Skeletal muscle satellite cell (primary cell): Measurements from ENCODE around the gene CNFN.

Experiments
- H3K27me3 ChIP-seq: 2 replicates; pipeline ENCODE4 v1.7.0; 2013; ENCODE audit warnings: low read length; ENCODE audit not compliant: control insufficient read depth, insufficient read depth
- H3K36me3 ChIP-seq: 2 replicates; pipeline ENCODE4 v1.7.0; 2013; ENCODE audit warnings: mild to moderate bottlenecking, control low read depth, low read length; ENCODE audit not compliant: insufficient read depth
- H3K4me1 ChIP-seq: 2 replicates; pipeline ENCODE4 v1.7.0; 2013; ENCODE audit warnings: low read length; ENCODE audit not compliant: control insufficient read depth, insufficient read depth
- H3K4me2 ChIP-seq: 2 replicates; pipeline ENCODE4 v1.7.0; 2013; ENCODE audit warnings: mild to moderate bottlenecking, low read length
- H3K4me3 ChIP-seq: 2 replicates; pipeline ENCODE4 v1.7.0; 2013; ENCODE audit warnings: low read length
- H3K9ac ChIP-seq: 2 replicates; pipeline ENCODE4 v1.7.0; 2013; ENCODE audit warnings: mild to moderate bottlenecking, low read depth, low read length, moderate library complexity
- H3K9me3 ChIP-seq: replicated peaks from 2 replicates; pipeline ENCODE4 v1.7.0; 2013; ENCODE audit warnings: mild to moderate bottlenecking, control low read depth, low read length

The CNFN gene

DNA sequence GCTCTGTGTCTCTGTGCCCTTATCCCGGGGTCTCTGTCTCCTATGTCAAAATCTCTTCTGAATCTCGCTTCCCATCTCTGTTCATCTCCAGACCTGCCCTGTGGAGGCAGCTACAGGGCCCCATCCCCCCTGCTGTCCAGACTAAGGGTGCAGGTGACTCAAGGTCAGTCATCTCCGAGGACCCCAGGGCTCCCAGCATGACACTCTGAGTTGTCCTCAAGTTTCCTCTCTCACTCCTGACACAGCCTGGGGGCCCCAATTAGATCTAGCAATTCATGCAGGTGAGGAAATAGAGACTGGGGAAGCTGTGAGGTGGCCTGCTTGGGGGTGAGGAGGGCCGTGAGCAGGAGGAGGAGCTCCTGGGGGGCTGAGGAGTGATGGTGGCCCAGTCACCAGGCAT lies 2.1 kb upstream of the CNFN start:
- Histone ChIP-seq H3K4me1 (peaks cover 12% of the 10 kb centered on the region), H3K27me3 (peaks cover 36% of the 10 kb centered on the region), H3K9me3 (no peaks in the 10 kb centered on the region), H3K4me3 (no peak overlapping the region), H3K4me2 (no peak overlapping the region), H3K9ac (no peak overlapping the region), H3K36me3 (no peaks in the 10 kb centered on the region)

DNA sequence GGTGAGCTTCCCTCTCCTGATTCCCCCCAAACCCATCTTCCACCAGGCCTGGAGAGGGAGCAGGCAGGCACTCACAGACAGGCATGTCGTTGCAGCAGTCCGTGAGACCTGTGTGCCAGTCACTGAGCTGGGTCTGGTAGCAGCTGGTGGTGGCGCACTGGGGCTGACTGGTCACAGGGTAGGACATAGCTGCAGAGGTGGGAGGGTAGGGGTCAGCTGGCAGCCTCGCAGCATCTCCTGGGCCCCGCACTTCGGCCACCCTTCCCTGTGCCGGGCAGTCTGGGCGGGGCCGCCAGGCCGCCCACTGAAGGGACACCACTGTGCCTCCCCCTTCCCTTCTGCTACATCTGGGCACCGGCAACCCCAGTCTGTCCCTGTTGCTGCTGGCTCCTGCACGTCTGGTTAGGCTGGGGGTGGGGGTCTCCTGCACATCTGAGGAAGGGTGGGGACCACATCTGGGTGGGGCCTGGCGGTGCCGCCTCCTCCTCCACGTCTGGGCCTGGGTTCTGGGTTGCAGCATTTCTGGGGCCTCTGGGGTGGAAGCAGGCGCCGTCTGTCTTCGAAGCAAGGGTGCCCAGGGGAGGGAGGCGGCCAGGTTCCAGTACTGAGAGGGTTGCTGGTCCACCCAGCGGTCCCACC lies 1.1 kb downstream of the CNFN start:
- peaks cover 7% of the 10 kb centered on the region for H3K4me1 ChIP-seq
- no peak overlapping the region for H3K4me3 ChIP-seq
- H3K9ac ChIP-seq, result no peak overlapping the region
- H3K4me2 ChIP-seq, result no peak overlapping the region
- peaks cover 40% of the 10 kb centered on the region for H3K27me3 ChIP-seq
- H3K36me3 ChIP-seq, result no peaks in the 10 kb centered on the region
- no peaks in the 10 kb centered on the region for H3K9me3 ChIP-seq

DNA sequence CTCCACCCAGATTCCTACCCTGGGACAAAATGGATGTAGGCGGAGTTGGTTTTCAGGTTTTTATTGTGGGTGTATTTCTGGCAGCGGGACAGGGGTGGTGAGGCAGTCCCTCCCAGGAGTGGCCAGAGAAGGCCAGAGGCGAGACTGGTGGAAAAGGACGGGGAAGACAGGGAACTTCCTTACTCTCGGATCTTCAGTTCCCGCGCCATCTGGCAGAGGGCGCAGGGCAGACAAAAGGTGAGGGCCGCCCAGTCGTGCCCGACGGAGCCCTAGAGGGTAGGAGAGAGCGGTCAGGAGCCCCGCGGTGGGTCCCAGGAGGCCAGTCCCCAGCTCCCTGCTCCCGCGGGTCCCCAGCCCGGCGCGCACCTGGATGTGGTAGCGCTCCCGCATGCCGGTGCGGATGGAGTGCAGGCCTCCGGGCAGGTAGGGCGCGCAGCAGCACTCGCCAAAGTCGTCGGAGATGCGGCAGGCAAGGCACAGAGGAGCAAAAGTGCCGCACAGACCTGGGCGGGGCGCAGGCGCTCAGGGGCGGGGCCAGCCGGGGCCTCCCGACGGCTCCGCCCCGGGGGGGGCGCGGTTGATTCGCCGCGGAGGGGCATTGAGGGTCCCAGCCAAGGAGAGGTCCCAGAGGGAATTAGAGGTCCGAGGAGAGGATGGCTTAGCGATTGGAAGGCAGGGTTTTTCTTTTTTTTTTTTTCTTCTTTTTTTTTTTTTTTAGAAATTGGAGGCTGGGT lies 3.0 kb downstream of the CNFN start:
- no peak overlapping the region for H3K9ac ChIP-seq

DNA sequence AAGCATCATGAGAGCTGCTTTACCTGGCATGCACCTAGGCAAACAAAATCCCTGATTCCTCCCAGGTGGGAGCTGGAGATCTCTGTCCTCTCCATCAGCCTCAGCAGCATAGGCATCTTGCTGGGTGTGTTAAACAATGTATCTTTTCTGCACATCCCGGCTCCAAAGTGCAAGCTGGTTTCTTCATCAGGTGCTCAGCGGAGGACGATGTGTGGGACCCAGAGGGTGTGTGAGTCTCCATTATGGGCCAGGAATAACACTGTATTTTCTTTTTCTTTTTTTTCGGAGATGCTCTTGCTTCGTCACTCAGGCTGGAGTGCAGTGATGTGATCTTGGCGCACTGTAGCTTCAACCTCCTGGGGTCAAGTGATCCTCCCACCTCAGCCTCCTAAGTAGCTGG lies 9.9 kb downstream of the CNFN start:
- Histone ChIP-seq H3K4me3 (no peak overlapping the region), H3K4me1 (no peaks in the 10 kb centered on the region), H3K9me3 (no peaks in the 10 kb centered on the region), H3K36me3 (no peaks in the 10 kb centered on the region), H3K9ac (no peak overlapping the region), H3K4me2 (no peak overlapping the region), H3K27me3 (peaks cover 38% of the 10 kb centered on the region)

More for the DNA sequence above, 3.0 kb downstream of the CNFN start:
- Histone ChIP-seq H3K4me1 (peaks cover 7% of the 10 kb centered on the region), H3K4me2 (peak overlapping the region; percentile 93), H3K27me3 (peaks cover 42% of the 10 kb centered on the region), H3K9me3 (no peaks in the 10 kb centered on the region), H3K4me3 (peak overlapping the region; percentile 67), H3K36me3 (no peaks in the 10 kb centered on the region)

DNA sequence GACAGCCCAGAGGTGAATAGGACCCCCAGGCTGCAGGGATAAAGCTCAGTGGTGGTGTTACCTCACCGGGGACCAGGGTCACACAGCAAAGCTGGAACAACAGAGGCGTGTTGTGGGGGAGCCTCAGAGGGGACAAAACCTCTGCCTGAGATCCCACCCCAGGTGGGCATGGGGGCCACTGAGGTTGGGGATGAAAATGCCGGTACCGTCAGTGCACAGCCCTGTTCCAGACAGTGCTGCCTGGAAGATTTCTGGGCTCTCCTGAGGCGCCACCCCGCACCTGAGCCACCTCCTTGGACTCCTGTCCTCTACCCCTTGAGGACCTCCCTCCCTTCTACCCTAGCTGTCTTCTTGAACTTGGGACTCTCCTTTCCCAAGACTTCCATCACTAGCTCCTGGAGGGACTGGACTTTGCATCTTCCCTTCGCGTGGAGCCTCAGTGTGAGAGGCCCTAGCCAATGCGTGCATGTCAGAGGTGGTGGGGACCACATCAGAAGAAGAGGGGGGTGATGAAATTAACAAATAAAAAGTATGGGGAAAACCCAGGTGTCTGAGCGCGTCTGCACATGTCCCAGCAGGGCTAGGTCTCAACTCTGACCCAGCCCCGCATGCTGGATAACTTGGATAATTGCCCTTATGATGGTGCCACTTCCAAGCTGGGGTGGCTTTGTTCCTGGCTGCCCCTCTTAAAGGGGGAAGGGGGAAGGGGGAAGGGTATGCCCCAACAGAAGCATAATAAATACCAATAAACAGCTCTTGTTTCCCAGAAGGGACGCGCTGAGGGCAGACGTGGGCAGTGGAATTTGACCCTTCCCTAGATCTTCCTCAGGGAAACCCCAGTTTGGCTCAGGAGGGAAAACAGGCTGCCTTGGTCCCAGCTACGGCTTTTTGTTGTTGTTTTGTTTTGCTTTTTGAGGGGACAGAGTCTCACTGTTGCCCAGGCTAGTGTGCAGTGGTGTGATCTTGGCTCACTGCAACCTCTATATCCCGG lies 11.6 kb downstream of the CNFN start:
- no peak overlapping the region for H3K9ac ChIP-seq
- H3K36me3 ChIP-seq, result no peaks in the 10 kb centered on the region
- no peaks in the 10 kb centered on the region for H3K4me1 ChIP-seq
- H3K27me3 ChIP-seq, result peaks cover 38% of the 10 kb centered on the region
- H3K4me2 ChIP-seq, result no peak overlapping the region
- H3K9me3 ChIP-seq, result no peaks in the 10 kb centered on the region
- no peak overlapping the region for H3K4me3 ChIP-seq

DNA sequence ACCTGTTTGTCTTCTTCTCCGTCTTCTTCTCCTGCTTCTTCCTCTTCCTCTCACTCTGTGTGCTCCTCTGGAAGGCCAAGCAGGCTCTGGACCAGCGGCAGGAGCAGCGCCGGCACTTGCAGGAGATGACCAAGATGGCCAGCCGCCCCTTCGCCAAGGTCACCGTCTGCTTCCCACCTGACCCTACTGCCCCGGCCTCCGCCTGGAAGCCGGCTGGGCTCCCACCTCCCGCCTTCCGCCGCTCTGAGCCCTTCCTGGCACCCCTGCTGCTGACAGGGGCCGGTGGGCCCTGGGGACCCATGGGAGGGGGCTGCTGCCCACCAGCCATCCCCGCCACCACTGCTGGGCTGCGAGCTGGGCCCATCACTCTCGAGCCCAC lies 13.9 kb downstream of the CNFN start:
- Histone ChIP-seq H3K9ac (no peak overlapping the region), H3K4me3 (no peak overlapping the region), H3K27me3 (peaks cover 20% of the 10 kb centered on the region), H3K4me2 (no peak overlapping the region), H3K4me1 (no peaks in the 10 kb centered on the region), H3K36me3 (peaks cover 3% of the 10 kb centered on the region), H3K9me3 (no peaks in the 10 kb centered on the region)

DNA sequence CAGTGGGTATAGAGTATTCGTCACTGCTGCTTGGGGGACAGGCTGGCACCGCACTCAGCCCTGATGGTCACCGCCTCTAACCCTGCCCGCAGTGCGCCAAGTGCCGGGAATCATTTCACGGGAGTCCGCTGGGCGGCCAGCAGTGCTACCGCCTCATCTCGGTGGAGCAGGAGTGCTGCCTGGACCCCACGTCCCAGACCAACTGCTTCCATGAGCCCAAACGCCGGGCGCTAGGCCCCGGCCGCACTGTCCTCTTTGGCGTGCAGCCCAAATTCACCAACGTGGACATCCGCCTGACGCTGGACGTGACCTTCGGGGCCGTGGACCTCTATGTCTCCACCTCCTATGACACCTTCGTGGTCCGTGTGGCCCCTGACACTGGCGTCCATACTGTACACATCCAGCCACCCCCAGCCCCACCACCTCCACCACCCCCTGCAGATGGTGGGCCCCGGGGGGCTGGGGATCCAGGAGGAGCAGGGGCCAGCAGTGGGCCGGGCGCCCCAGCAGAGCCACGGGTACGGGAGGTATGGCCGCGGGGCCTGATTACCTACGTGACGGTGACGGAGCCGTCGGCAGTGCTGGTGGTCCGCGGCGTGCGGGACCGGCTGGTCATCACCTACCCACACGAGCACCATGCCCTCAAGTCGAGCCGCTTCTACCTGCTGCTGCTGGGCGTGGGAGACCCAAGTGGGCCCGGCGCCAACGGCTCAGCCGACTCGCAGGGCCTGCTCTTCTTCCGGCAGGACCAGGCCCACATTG lies 14.5 kb downstream of the CNFN start:
- Histone ChIP-seq H3K27me3 (peaks cover 15% of the 10 kb centered on the region), H3K4me3 (no peak overlapping the region), H3K4me2 (no peak overlapping the region), H3K9me3 (no peaks in the 10 kb centered on the region), H3K4me1 (no peaks in the 10 kb centered on the region), H3K36me3 (peaks cover 3% of the 10 kb centered on the region), H3K9ac (no peak overlapping the region)

DNA sequence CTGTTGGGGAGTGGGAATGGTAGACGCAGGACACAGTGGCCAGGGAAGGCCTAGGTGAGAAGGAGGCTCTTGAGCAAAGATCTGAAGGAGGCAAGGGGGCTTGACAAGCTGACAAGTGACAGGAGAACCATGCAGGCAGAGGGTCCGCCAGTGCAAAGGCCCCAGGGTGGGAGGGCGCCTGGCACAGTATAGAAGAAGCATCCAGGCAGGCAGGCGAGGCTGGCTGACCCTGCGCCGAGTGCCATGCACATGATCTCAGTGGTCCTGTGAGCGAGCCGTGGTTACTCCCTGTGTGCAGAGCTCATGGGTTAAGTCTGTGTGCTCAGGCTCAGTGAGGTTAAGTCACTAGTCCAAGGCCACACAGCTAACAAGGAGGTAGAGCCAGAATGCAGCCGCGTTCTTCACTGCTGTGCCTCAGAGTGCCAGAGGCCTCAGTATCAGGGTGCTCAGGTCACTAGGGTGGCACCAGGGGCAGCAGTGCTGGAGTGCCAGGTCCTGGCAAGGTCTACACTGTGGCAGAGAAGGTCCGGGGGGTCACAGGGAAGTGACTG lies 15.2 kb downstream of the CNFN start:
- Histone ChIP-seq H3K9ac (no peak overlapping the region), H3K27me3 (peaks cover 9% of the 10 kb centered on the region), H3K9me3 (no peaks in the 10 kb centered on the region), H3K4me3 (no peak overlapping the region), H3K36me3 (peaks cover 3% of the 10 kb centered on the region), H3K4me1 (no peaks in the 10 kb centered on the region), H3K4me2 (no peak overlapping the region)

DNA sequence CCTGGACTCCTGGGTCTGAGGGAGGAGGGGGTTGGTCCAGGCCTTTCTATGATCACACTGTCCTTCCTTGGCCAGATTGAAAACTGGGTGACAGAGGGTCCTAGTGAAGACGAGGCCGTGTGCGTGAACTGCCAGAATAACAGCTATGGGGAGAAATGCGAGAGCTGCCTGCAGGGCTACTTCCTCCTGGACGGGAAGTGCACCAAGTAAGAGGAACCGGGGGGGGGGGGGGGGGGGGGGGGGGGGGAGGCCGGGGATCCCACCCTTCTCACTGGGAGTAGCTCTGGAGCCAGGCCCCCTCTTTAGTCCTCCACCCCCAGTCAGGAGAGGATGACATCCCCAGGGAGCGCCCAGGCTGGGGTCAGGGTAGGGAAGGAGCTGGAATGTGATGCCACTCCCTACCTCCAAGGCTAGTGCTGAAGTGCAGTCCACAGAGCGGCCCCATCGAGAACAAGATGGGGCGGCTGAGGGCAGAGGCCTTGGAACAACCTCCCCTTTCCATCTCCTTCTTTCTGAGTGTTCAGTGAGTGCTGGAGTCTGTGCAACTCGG lies 19.4 kb downstream of the CNFN start:
- no peak overlapping the region for H3K9ac ChIP-seq
- H3K36me3 ChIP-seq, result peaks cover 3% of the 10 kb centered on the region
- no peak overlapping the region for H3K4me2 ChIP-seq
- H3K9me3 ChIP-seq, result no peaks in the 10 kb centered on the region
- no peaks in the 10 kb centered on the region for H3K27me3 ChIP-seq
- H3K4me3 ChIP-seq, result no peak overlapping the region
- no peaks in the 10 kb centered on the region for H3K4me1 ChIP-seq

DNA sequence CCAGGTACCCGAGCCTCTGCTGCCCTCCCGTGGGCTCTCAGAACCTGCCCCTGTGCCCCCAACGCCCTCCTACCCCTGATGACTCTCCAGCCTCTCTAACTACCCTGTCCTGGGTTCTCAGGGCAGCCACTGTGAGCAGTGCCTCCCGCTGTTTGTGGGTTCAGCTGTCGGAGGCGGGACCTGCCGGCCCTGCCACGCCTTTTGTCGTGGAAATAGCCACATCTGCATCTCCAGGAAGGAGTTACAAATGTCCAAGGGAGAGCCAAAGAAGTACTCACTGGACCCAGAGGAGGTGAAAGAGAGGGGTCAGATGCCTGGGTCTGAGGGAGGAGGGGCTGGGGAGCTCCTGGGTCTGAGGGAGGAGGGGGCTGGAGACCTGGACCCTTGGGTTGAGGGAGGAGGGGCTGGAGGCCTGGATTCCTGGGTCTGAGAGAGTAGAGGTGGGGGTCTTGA lies 20.0 kb downstream of the CNFN start:
- Histone ChIP-seq H3K4me1 (no peaks in the 10 kb centered on the region), H3K4me3 (no peak overlapping the region), H3K9ac (no peak overlapping the region), H3K27me3 (no peaks in the 10 kb centered on the region), H3K9me3 (no peaks in the 10 kb centered on the region), H3K4me2 (no peak overlapping the region), H3K36me3 (peaks cover 3% of the 10 kb centered on the region)
